ENCODE data around the gene CASP1. TPM values are rescaled to one million over a fixed set of nuclear protein-coding genes. Genes with fewer than 3 reads are reported as not detected.

CASP1 gene
- total RNA-seq, 1 donor from 2014 or later = 22.7 TPM

- DNase-seq (ENCODE audit: low read depth in 2 of 2) = no peak
Measured at GRCh38 chr11:104984808-104985207, 50.1 kb downstream of the CASP1 start.

GRCh38 chr11:104979839-104980238 is 55.1 kb downstream of the CASP1 start:
- no peak for DNase-seq (ENCODE audit: low read depth in 2 of 2)

Other genes starting within 250 kb of the CASP1 start
- gene CASP12, start 136.7 kb downstream of the CASP1 start, total RNA-seq = 6.5 and 7.0 TPM in 2 replicates
- gene CASP4, start 66.6 kb downstream of the CASP1 start, total RNA-seq = 177 and 268 TPM in 2 replicates
- gene CASP5, start 12.0 kb downstream of the CASP1 start, total RNA-seq = not detected in 2 replicates
- 53.5 and 65.6 TPM in 2 replicates for gene CARD16, start 10.2 kb upstream of the CASP1 start, total RNA-seq
- gene CARD18, start 104.6 kb upstream of the CASP1 start, total RNA-seq = not detected in 2 replicates

Data from dermis microvascular lymphatic vessel endothelial cell (primary cell).